DND-41 (cell line): ENCODE results near the gene DIPK1C.

Source experiments
- ATAC-seq: fragments of 200-7000 bp; cut with Tn5 transposase; 3 replicates; pipeline ENCODE4 v1.9.1; 2021; ENCODE audit warnings: low read depth; ENCODE audit not compliant: insufficient read depth
- DNase-seq: peaks from one replicate; pipeline ENCODE4 v3.0.0-alpha.2; 2020
- H2AFZ ChIP-seq: 2 replicates; pipeline ENCODE4 v1.6.0; 2012; ENCODE audit warnings: low read depth, low read length
- H3K27ac ChIP-seq: 2 replicates; pipeline ENCODE4 v1.5.1; 2012; ENCODE audit warnings: low read length, inconsistent platforms
- H3K27me3 ChIP-seq: fragments of 200-600 bp; sonication (generic); 2 replicates; pipeline ENCODE4 v1.6.0; 2012; ENCODE audit warnings: low read length, mild to moderate bottlenecking, inconsistent platforms; ENCODE audit not compliant: insufficient read depth, poor library complexity
- H3K36me3 ChIP-seq: 2 replicates; pipeline ENCODE4 v1.5.1; 2012; ENCODE audit warnings: low read length, inconsistent platforms; ENCODE audit not compliant: insufficient read depth
- H3K4me1 ChIP-seq: 2 replicates; pipeline ENCODE4 v1.5.1; 2012; ENCODE audit warnings: mild to moderate bottlenecking, low read length; ENCODE audit not compliant: insufficient read depth
- H3K4me2 ChIP-seq: 2 replicates; pipeline ENCODE4 v1.6.0; 2012; ENCODE audit warnings: mild to moderate bottlenecking, moderate library complexity, low read length, inconsistent platforms; ENCODE audit not compliant: insufficient read depth
- H3K4me3 ChIP-seq, 2 experiments: fragments of 200-600 bp in 1 of 2; shearing (Covaris generic) in 1 of 2; 2 replicates each; pipeline ENCODE4 v1.5.1; 2012 to 2016; ENCODE audit warnings: inconsistent platforms in 2 of 2, low read length in 2 of 2, mild to moderate bottlenecking in 2 of 2, low read depth in 1 of 2, moderate library complexity in 1 of 2
- H3K79me2 ChIP-seq: 2 replicates; pipeline ENCODE4 v1.6.0; 2012; ENCODE audit warnings: low read length, inconsistent platforms; ENCODE audit not compliant: insufficient read depth
- H3K9ac ChIP-seq: 2 replicates; pipeline ENCODE4 v1.6.0; 2012; ENCODE audit warnings: low read depth, mild to moderate bottlenecking, inconsistent platforms, low read length, moderate library complexity
- H3K9me3 ChIP-seq: 2 replicates; pipeline ENCODE4 v1.5.1; 2012; ENCODE audit warnings: low read length, moderate library complexity, mild to moderate bottlenecking, inconsistent platforms; ENCODE audit not compliant: insufficient read depth, severe bottlenecking
- H4K20me1 ChIP-seq: 2 replicates; pipeline ENCODE4 v1.6.0; 2012; ENCODE audit warnings: low read length; ENCODE audit not compliant: insufficient read depth
- CTCF ChIP-seq: IDR thresholded peaks from 2 replicates; pipeline ENCODE4 v1.5.1; 2012; ENCODE audit warnings: borderline replicate concordance, low read length, moderate library complexity, mild to moderate bottlenecking; ENCODE audit not compliant: poor library complexity, severe bottlenecking; ENCODE audit errors: extremely low read depth
- EZH2 ChIP-seq: IDR thresholded peaks from 3 replicates; pipeline ENCODE4 v1.6.1; 2012; ENCODE audit warnings: borderline replicate concordance, low read depth, mild to moderate bottlenecking, moderate library complexity, low read length, inconsistent platforms; ENCODE audit not compliant: severe bottlenecking

Gene DIPK1C

GRCh38 chr18:74407888-74408287, 49.2 kb downstream of the DIPK1C start:
- no peak overlapping the region for H3K4me3 ChIP-seq
- H3K9me3 ChIP-seq = no peaks in the 10 kb centered on the region
- no peak for DNase-seq
- no peak for TF ChIP-seq EZH2
- no peak for TF ChIP-seq CTCF
- no peak overlapping the region for H3K27ac ChIP-seq
- H4K20me1 ChIP-seq = no peaks in the 10 kb centered on the region
- H3K27me3 ChIP-seq = peaks cover under 1% of the 10 kb centered on the region
- H3K9ac ChIP-seq = no peak overlapping the region
- no peak overlapping the region for H3K4me2 ChIP-seq
- no peaks in the 10 kb centered on the region for H3K79me2 ChIP-seq
- no peaks in the 10 kb centered on the region for H3K36me3 ChIP-seq
- no peaks in the 10 kb centered on the region for H3K4me1 ChIP-seq
- H2AFZ ChIP-seq = no peak overlapping the region
- ATAC-seq = no peak

- no peak overlapping the region for H3K4me2 ChIP-seq
- H3K9ac ChIP-seq = no peak overlapping the region
- no peaks in the 10 kb centered on the region for H4K20me1 ChIP-seq
- TF ChIP-seq CTCF = no peak
- no peak for TF ChIP-seq EZH2
- no peak for DNase-seq
- no peak overlapping the region for H3K4me3 ChIP-seq
- H3K27ac ChIP-seq = no peak overlapping the region
- no peaks in the 10 kb centered on the region for H3K27me3 ChIP-seq
- H3K4me1 ChIP-seq = no peaks in the 10 kb centered on the region
- no peaks in the 10 kb centered on the region for H3K9me3 ChIP-seq
- ATAC-seq = no peak
- H3K79me2 ChIP-seq = no peaks in the 10 kb centered on the region
- H2AFZ ChIP-seq = no peak overlapping the region
- no peaks in the 10 kb centered on the region for H3K36me3 ChIP-seq
Measured at GRCh38 chr18:74402806-74403433, 54.2 kb downstream of the DIPK1C start.

- Histone ChIP-seq H3K79me2 (no peaks in the 10 kb centered on the region), H3K9me3 (no peaks in the 10 kb centered on the region), H2AFZ (no peak overlapping the region), H3K9ac (no peak overlapping the region), H3K4me3 (no peak overlapping the region), H4K20me1 (no peaks in the 10 kb centered on the region; the same call in 1 of the 2 replicates), H3K4me1 (no peaks in the 10 kb centered on the region), H3K27ac (no peak overlapping the region), H3K27me3 (no peaks in the 10 kb centered on the region), H3K36me3 (no peaks in the 10 kb centered on the region), H3K4me2 (no peak overlapping the region)
- no peak for ATAC-seq
- DNase-seq = no peak
- TF ChIP-seq CTCF (no peak), EZH2 (no peak)
Measured at GRCh38 chr18:74400813-74401212, 56.3 kb downstream of the DIPK1C start.
